Stimulated activated CD8-positive, alpha-beta memory T cell treated with anti-CD3 and anti-CD28 coated beads, Interleukin-12 subunit alpha, Interleukin-12 subunit beta, amount 100 ng/mL, for 24 hours (primary cell): Measurements from ENCODE around the gene BCL7A.
A peak's percentile ranks its signal among the peaks of the same experiment; 100 is the strongest.
"Not testable (repeated sequence)": the region's sequence is repeated elsewhere in the genome, so short reads cannot be mapped to it uniquely, and the experiment has no call there.

Experiments used
- DNase-seq: peaks from one replicate; pipeline ENCODE4 v3.0.0-alpha.2; 2020; ENCODE audit errors: extremely low read depth

Gene BCL7A

DNA sequence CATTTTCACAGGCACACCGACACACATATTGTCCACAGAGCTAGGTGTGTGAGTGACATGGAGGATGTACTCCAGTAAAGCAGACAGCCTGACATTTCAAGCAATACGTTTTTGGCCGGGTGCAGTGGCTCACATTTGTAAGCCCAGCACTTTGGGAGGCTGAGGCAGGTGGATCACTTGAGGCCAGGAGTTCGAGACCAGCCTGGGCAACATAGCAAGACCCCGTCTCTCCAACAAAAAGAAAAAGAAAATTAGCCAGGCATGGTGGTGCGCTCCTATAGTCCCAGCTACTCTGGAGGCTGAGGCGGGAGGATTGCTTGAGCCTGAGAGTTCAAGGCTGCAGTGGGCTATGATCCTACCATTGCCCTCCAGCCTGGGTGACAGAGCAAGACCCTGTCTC is 34.7 kb downstream of the BCL7A start:
- DNase-seq, result not testable (repeated sequence)

GRCh38 chr12:122057007-122057735 is 35.5 kb downstream of the BCL7A start:
- DNase-seq, result no peak

GRCh38 chr12:122057769-122058168 is 36.1 kb downstream of the BCL7A start:
- DNase-seq, result no peak

GRCh38 chr12:122058549-122059149 is 37.0 kb downstream of the BCL7A start:
- no peak for DNase-seq

DNA sequence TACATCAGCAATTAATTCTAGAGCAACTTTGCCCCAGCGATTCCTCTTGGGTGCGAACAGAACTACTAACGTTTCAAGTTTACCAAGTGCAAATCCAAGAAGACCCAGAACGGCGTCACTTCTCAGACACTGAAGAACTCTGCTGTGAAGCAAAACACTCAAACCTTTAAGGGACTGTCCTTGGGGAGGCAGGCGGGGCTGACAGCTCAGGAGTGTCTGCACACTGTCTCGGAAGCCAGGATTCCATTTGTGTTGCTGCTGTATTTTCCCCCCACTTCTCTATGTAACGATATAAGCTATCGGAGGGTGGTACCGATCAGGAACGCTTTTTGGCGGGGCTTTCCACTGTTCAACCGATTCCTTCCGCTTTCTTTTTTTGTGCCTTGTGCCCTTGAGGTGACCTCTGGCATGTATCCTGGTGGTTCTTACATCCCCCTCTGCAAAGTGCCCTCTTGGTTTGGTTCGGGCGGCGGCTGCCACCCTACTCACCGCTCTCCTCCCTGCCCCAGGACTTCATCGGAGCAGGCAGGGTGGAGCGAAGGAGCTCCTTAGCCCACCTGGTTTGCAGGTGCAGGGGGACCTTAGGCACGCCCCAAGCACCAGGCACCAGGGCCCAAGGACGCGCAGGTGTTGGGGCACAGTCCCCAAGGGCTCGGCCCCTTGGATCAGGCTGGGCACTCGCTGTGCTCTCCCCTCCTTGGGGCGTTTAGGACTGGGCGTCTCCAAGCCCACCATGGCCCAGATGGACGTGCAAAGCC is 37.7 kb downstream of the BCL7A start:
- DNase-seq, result no peak

GRCh38 chr12:122060081-122060501 is 38.4 kb downstream of the BCL7A start:
- DNase-seq, result no peak

DNA sequence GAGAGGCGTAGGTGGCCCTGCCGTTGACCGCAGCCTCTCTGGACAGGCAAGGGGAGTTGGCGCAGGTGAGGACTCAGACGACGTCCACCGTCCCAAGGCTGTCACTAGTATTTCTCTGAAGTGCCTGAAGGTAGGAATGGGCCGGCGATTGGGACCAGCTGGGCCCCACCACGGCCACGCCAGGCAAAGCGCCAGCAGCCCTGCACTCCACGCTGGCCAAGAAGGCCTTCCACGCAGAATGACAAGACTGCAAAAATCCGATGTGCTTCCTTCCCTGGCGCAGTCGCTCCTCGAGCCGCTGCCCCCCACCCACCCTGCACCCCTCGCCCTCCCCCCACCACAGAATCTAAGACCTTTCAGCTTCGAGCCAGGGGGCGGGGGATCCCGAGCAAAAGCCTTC is 39.6 kb downstream of the BCL7A start:
- no peak for DNase-seq

DNA sequence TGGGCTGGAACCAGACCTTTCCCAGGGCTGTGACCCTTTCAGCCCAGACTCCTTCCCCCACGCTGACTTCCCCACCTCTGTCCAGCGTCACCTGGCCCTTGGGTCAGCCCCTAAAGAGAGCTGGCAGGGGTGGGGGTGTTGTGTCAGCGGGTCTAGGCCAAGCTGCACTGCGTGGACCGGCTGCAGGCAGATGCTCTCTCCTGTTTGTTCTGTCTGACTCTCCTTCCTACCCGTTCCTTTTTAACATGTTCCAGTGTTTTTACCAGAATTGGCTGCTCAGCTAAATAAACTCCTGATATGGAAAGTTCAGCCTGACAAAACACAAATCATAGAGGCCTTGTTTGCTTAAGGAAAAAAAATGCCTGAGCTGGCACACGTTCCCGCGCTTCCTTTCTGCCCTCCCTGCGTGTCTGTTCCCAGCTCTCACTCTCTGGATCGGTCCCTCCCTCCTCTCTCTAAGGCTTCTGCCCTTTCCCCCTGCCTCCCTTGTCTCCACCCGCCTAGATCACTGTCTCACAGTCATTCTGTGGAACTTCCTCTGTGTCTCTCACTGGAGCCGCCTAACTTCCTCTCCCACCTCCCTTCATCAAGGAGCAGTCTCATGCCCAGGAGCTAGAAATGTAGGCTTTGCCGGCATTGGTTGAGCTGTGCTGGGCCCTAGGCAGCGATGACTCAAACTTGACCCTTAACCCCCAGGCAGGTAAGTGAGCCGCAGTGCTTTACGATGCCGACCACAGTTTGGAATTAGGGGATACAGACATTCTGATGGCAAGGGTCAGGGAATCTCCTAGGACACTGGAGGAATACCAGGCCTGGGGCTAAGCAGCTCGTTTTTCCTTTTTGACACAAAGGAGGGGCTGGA is 41.4 kb downstream of the BCL7A start:
- no peak for DNase-seq

- no peak for DNase-seq
Measured at GRCh38 chr12:122063694-122064024, 42.0 kb downstream of the BCL7A start.

DNA sequence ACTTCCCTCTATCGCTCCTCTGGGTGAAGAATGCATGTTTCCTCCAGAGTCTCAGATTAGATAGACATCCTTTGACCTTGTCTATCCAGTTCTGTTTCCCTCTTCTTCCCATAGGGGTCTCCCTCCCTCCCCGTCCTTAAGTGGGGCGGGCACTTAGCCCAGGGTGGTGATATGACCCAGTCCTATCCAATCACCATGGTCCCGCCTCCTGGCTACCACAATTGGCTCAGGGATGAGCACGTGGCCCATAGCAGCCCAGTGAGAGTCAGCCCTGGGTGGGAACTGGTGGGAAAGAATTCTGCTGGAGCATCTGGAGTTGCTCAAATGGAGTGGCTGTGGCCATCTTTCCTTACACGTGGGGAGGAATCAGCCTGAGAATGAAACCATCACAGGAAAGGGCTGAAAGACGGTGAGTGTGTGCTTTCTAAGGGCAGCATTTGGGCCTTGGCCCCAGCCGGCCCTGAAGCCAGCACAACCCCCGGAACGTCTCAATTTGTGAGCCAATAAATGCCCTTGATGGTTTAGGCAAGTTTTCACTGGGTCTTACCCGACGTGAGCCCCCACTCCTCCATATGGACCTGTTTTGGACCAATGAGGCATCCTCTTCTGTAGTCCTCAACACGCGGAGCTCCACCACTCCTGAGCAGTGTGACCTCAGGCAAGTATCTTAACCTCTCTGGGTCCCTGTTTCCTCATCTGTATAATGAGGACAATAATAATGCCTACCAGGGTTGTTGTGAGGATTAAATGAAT is 42.5 kb downstream of the BCL7A start:
- no peak for DNase-seq

DNA sequence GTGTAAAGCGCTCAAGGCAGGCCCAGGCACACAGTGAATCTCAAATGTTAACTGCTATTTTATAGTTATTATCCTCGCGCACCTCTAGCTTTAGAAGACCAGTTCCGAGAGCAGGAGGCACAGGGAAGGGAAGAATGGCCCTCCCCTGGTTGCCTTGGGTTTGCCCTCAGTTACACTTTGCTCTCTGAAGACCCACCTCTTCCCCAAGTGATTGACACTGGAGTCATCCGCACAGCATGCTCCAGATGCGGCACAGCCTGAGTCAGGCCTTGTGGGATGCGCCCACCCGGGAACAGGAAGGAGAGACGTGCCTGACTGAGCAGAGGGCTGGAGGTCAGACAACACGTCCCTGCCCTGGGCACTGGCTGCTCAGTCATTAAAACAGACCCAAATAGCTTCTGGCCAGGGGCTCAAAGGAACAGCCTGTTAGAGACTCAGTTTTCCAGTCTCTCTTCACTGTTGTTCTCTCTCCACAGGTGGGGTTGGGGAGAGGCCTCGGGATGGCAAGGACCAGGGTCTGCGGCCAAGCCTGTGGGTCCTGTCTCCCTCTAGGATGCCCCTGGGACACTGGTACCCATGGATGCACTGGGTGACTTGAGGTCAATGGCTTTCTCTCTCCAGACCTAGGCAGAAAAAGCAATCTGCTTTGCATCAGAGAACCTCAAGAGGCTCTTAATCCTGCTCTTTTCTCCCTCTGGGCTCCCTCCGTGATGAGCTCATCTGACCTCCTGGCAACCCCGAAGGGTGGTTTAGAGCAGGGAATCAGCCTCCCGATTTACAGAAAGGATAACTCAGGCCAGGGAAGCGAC is 43.3 kb downstream of the BCL7A start:
- DNase-seq, result no peak

DNA sequence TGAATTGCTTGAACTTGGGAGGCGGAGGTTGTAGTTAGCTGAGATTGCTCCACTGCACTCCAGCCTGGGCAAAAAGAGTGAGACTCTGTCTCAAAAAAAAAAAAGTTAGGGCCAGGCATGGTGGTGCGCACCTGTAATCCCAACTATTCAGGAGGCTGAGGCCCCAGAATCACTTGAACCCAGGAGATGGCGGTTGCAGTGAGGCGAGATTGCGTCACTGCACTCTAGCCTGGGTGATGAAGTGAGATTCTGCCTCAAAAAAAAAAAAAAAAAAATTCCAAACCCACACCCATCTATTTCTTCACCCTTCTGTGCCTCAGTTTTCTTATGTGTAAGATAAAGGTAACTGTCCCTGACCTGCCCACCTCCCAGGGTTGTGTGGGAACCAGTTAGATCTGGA is 45.9 kb downstream of the BCL7A start:
- no peak for DNase-seq

DNA sequence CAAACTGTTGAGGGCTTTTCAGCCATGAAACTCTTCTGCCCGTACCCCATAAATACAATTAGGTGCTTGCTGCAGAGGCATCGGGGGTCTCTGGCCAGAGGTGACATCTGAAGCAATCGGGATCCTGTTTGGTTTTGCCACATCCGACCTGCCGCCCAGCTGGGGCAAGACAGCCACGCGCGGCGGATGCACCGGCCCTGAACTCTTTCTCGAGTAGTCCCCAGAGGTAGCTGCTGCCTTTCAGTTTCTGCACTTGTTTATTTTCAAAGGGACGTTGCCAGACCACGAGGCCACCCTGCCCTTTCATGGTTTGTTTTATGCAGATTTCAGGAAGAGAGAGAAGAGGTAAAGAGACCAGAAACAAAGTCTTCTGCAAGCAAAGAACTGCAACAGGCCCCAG is 46.3 kb downstream of the BCL7A start:
- DNase-seq, result no peak

- DNase-seq, result no peak
Measured at GRCh38 chr12:122072031-122072970, 50.6 kb downstream of the BCL7A start.

DNA sequence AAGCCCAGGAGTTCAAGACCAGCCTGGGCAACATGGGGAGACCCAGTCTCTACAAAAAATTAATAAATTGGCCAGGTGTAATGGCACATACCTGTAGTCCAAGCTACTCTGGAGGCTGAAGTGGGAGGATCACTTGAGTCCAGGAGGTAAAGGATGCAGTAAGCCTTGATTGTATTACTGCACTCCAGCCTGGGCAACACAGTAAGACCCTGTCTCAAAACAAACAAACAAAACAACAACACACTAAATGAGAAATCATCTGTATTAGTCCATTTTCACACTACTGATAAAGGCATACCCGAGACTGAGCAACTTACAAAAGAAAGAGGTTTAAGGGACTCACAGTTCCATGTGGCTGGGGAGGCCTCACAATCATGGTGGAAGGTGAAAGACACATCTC is 52.1 kb downstream of the BCL7A start:
- DNase-seq, result no peak

- no peak for DNase-seq
Measured at GRCh38 chr12:122076743-122077495, 55.2 kb downstream of the BCL7A start.

DNA sequence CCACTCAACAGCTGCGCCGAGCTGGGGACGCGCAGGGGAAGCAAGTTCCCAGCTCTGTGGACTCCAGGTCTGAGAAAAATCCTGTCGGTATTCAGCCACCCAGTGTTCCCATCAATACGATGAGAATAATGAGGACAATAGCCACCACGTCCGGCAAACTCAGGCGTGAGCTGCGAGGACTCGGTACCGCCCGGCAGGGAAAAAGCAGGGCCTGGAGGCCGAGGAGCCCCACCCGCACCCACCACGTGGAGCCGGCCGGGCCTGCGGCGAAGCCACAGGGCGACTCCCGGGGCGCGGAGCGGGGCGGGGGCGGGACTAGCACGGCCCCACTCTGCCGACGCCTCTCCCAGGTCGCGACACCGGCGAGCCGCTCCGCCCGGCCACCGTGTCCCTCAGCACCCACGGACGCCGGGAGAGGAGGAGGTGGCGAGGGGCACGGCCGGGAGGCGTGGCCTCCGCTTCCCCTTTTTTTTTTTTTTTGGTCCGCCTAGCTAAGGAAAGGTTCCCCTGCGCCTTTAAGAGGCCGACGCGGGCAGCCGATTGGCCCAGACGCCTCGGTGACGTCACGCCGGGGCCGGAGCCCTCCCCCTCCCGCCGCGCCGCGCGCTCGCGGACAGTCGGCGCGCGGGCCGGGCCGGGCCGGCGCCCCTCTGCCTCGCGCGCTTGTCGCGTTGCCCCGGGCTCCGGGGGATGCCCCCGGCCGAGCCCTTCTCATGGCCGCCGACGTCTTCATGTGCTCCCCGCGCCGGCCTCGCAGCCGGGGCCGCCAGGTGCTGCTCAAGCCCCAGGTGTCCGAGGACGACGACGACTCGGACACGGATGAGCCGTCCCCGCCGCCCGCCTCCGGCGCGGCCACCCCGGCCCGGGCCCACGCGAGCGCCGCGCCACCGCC is 56.7 kb downstream of the BCL7A start, which contains the start of gene MLXIP:
MLXIP (plus strand) TSS at position 616 of the 892 bp plus-strand sequence; CDS start at position 714, 98 bp downstream.
- peak; percentile 69 for DNase-seq
